Caco-2 (cell line): ENCODE data around the gene APOBEC3G. TPM values are rescaled to one million over a fixed set of nuclear protein-coding genes. Genes with fewer than 3 reads are reported as not detected.

Source experiments
- BruUV-seq: library from RNA; stranded (reverse); fragments of 400-500 nt; replicated peaks from 2 replicates; lab custom pipeline; 2021; lab: Mats Ljungman, UMichigan
- CTCF ChIA-PET: fragments of 300-600 bp; sonication (Branson Sonifier 250); formaldehyde crosslinking; loops from one replicate; lab custom pipeline; 2022; ENCODE audit warnings: antibody characterized with exemption; lab: Charles Lee
- POLR2A ChIA-PET: fragments of 300-600 bp; sonication (Branson Sonifier 250); formaldehyde crosslinking; loops from one replicate; lab custom pipeline; 2022; ENCODE audit warnings: antibody characterized with exemption; lab: Charles Lee
- DNase-seq, 2 experiments: peaks; one replicate each; pipeline versions ENCODE4 v3.0.0 to v3.0.0-alpha.2; 2020 to 2022
- H3K27me3 ChIP-seq: replicated peaks from 2 replicates; pipeline ENCODE4 v1.6.0; 2011; ENCODE audit warnings: low read length; ENCODE audit not compliant: control insufficient read depth, insufficient read depth
- H3K36me3 ChIP-seq: 2 replicates; pipeline ENCODE4 v1.5.1; 2011; ENCODE audit warnings: low read length; ENCODE audit not compliant: control insufficient read depth, insufficient read depth
- H3K4me1 ChIP-seq: fragments of 250-450 bp; sonication (Bioruptor Pico); 2 replicates; pipeline ENCODE4 v1.5.1; 2020; ENCODE audit warnings: mild to moderate bottlenecking
- H3K4me3 ChIP-seq: 2 replicates; pipeline ENCODE4 v1.5.1; 2011; ENCODE audit warnings: low read depth, mild to moderate bottlenecking, control low read depth, low read length
- H3K9me3 ChIP-seq: fragments of 250-450 bp; sonication (Bioruptor Pico); 2 replicates; pipeline ENCODE4 v1.5.1; 2020; ENCODE audit warnings: mild to moderate bottlenecking, moderate library complexity
- H3K27ac Mint-ChIP-seq: one replicate; pipeline ENCODE4 v1.8.0; 2022; ENCODE audit warnings: mixed read lengths; ENCODE audit not compliant: unreplicated experiment
- H3K27me3 Mint-ChIP-seq: one replicate; pipeline ENCODE4 v1.8.0; 2022; ENCODE audit warnings: mixed read lengths; ENCODE audit not compliant: insufficient read depth, unreplicated experiment
- H3K36me3 Mint-ChIP-seq: one replicate; pipeline ENCODE4 v1.8.0; 2022; ENCODE audit warnings: mild to moderate bottlenecking, mixed read lengths; ENCODE audit not compliant: insufficient read depth, unreplicated experiment
- H3K4me1 Mint-ChIP-seq: one replicate; pipeline ENCODE4 v1.8.0; 2022; ENCODE audit warnings: low read depth, mixed read lengths; ENCODE audit not compliant: unreplicated experiment
- H3K4me3 Mint-ChIP-seq: one replicate; pipeline ENCODE4 v1.8.0; 2022; ENCODE audit warnings: mild to moderate bottlenecking, moderate library complexity, mixed read lengths; ENCODE audit not compliant: unreplicated experiment
- H3K9me3 Mint-ChIP-seq: one replicate; pipeline ENCODE4 v1.8.0; 2022; ENCODE audit warnings: mixed read lengths; ENCODE audit not compliant: unreplicated experiment
- CTCF ChIP-seq, 2 experiments: fragments of 200-600 bp in 1 of 2; IDR thresholded peaks; 1 replicate in 1 of 2; 2 replicates in 1 of 2; pipeline versions ENCODE4 v1.5.1 to v1.8.0; 2011 to 2022; ENCODE audit warnings: antibody characterized with exemption in 1 of 2, control low read depth in 1 of 2, inconsistent platforms in 1 of 2, low read depth in 1 of 2, low read length in 1 of 2, mild to moderate bottlenecking in 1 of 2, moderate library complexity in 1 of 2; ENCODE audit not compliant: insufficient read depth in 1 of 2, severe bottlenecking in 1 of 2, unreplicated experiment in 1 of 2
- intact Hi-C: fragments of 100-400 bp; cut with micrococcal nuclease; formaldehyde crosslinking; loops from one replicate; pipeline ENCODE4 v1.10.0; 2022; ENCODE audit not compliant: unreplicated experiment
- total RNA-seq: library from RNA; stranded (reverse); gene quantifications from 2 replicates; pipeline ENCODE4 v1.2.3, GENCODE V29; 2022

The APOBEC3G gene
- total RNA-seq, 1 experiment from 2014 or later: 0.73 TPM

- no peak overlapping the region for H3K27ac Mint-ChIP-seq
- Histone ChIP-seq H3K9me3 (peaks cover 3% of the 10 kb centered on the region; the same call in 1 of the 2 replicates), H3K4me1 (peaks cover 31% of the 10 kb centered on the region), H3K36me3 (no peaks in the 10 kb centered on the region), H3K27me3 (no peaks in the 10 kb centered on the region), H3K4me3 (no peak overlapping the region)
- H3K4me3 Mint-ChIP-seq: no peak overlapping the region
- H3K9me3 Mint-ChIP-seq: no peaks in the 10 kb centered on the region
- no peak for DNase-seq
- H3K4me1 Mint-ChIP-seq: peaks cover 21% of the 10 kb centered on the region
- POLR2A ChIA-PET: no interaction called here
- no peaks in the 10 kb centered on the region for H3K27me3 Mint-ChIP-seq
- CTCF ChIA-PET: no interaction called here
- TF ChIP-seq CTCF (IDR thresholded peaks at IDR 0.05; ENCODE audit: insufficient read depth in 1 of 2, low read depth in 1 of 2, low read length in 1 of 2, severe bottlenecking in 1 of 2, unreplicated experiment in 1 of 2): no peak
- intact Hi-C loops: no loop called here
- peaks cover 14% of the 10 kb centered on the region for H3K36me3 Mint-ChIP-seq
- no TSS peak for BruUV-seq
These were observed 32.3 kb downstream of the APOBEC3G start for GRCh38 chr22:39109361-39109760.

GRCh38 chr22:39110631-39111561, 33.8 kb downstream of the APOBEC3G start:
- peak overlapping the region; percentile 47 for H3K4me3 Mint-ChIP-seq
- peaks cover 45% of the 10 kb centered on the region for H3K4me1 ChIP-seq
- no peak overlapping the region for H3K4me3 ChIP-seq
- no peaks in the 10 kb centered on the region for H3K27me3 ChIP-seq
- CTCF ChIA-PET: interaction anchor here (0.6 to 0.8 kb wide), 4 partner anchors 17 to 289 kb away, joined by 3 to 4 read pairs (median 3); partner anchors contain the start of genes APOBEC3C and TAB1
- H3K9me3 Mint-ChIP-seq: no peaks in the 10 kb centered on the region
- H3K27ac Mint-ChIP-seq: peak overlapping the region; percentile 75
- intact Hi-C loops: loop anchor here (10.0 kb wide), 1 partner anchor 66 kb away; the partner anchor contains the start of gene APOBEC3F
- POLR2A ChIA-PET: no interaction called here
- peaks cover 34% of the 10 kb centered on the region for H3K4me1 Mint-ChIP-seq
- no peaks in the 10 kb centered on the region for H3K27me3 Mint-ChIP-seq
- peak in 1 of 2 experiments; percentile 62 for DNase-seq
- BruUV-seq: no TSS peak
- H3K36me3 ChIP-seq: no peaks in the 10 kb centered on the region
- H3K36me3 Mint-ChIP-seq: peaks cover 14% of the 10 kb centered on the region
- peaks cover 3% of the 10 kb centered on the region; the same call in 1 of the 2 replicates for H3K9me3 ChIP-seq
- no peak for TF ChIP-seq CTCF (IDR thresholded peaks at IDR 0.05; ENCODE audit: insufficient read depth in 1 of 2, low read depth in 1 of 2, low read length in 1 of 2, severe bottlenecking in 1 of 2, unreplicated experiment in 1 of 2)

GRCh38 chr22:39114112-39114511, 37.0 kb downstream of the APOBEC3G start:
- Histone ChIP-seq H3K4me3 (no peak overlapping the region), H3K27me3 (no peaks in the 10 kb centered on the region), H3K4me1 (peaks cover 36% of the 10 kb centered on the region), H3K9me3 (peaks cover 3% of the 10 kb centered on the region; the same call in 1 of the 2 replicates), H3K36me3 (no peaks in the 10 kb centered on the region)
- TF ChIP-seq CTCF (IDR thresholded peaks at IDR 0.05; ENCODE audit: insufficient read depth in 1 of 2, low read depth in 1 of 2, low read length in 1 of 2, severe bottlenecking in 1 of 2, unreplicated experiment in 1 of 2): no peak
- H3K36me3 Mint-ChIP-seq: peaks cover 9% of the 10 kb centered on the region
- H3K27ac Mint-ChIP-seq: peak overlapping the region; percentile 36
- H3K27me3 Mint-ChIP-seq: no peaks in the 10 kb centered on the region
- no TSS peak for BruUV-seq
- peak in 1 of 2 experiments; percentile 49 for DNase-seq
- ChIA-PET POLR2A (no interaction called here), CTCF (interaction anchor here (0.6 to 2.4 kb wide), 3 partner anchors 197 to 345 kb away, joined by 3 to 9 read pairs (median 6); no protein-coding TSS in a partner anchor)
- peak overlapping the region; percentile 38 for H3K4me3 Mint-ChIP-seq
- intact Hi-C loops: loop anchor here (10.0 kb wide), 1 partner anchor 69 kb away; the partner anchor contains the start of gene APOBEC3F
- H3K4me1 Mint-ChIP-seq: peaks cover 41% of the 10 kb centered on the region
- H3K9me3 Mint-ChIP-seq: no peaks in the 10 kb centered on the region
